ENCODE data around the gene FLT3LG. TPM values are rescaled to one million over a fixed set of nuclear protein-coding genes. Genes with fewer than 3 reads are reported as not detected.

The FLT3LG gene
- total and polyA plus RNA-seq, 9 of the 15 experiments (the other 6 are each of a cell fraction or from before 2014, with no cell fraction given) = 0.31 to 6.4 (median 1.1) TPM

GRCh38 chr19:49431330-49431749 lies 42.7 kb upstream of the FLT3LG start (continued):
- TF ChIP-seq KDM5B (IDR thresholded peaks at IDR 0.05; ENCODE audit: insufficient replicate concordance, low read depth, low read length) (peak; percentile 1), ZNF449 (CRISPR knock-in tag; IDR thresholded peaks at IDR 0.05) (no peak), POLR2AphosphoS5 (IDR thresholded peaks at IDR 0.05; ENCODE audit: control insufficient read depth, insufficient read depth, low read depth, low read length) (0 out of 2 replicates have a peak, but pooled peaks have one; percentile 31), BMI1 (IDR thresholded peaks at IDR 0.05; ENCODE audit: low read length) (no peak), ZNF740 (CRISPR knock-in tag; IDR thresholded peaks at IDR 0.05) (0 out of 2 replicates have a peak, but pooled peaks have one; percentile 61), ZNF740 (tag; IDR thresholded peaks at IDR 0.05) (peak in 1 of 2 experiments; percentile 44; a peak in 2 of 4 replicates), ZNF41 (CRISPR knock-in tag; conservative IDR thresholded peaks at IDR 0.05) (no peak), E2F6 (IDR thresholded peaks at IDR 0.05; ENCODE audit: borderline replicate concordance in 1 of 2, extremely low read depth in 1 of 2, insufficient read depth in 1 of 2, insufficient read length in 1 of 2, low read depth in 1 of 2, low read length in 1 of 2, poor library complexity in 1 of 2, severe bottlenecking in 1 of 2) (peak in 1 of 2 experiments; percentile 51), SUPT5H (IDR thresholded peaks at IDR 0.05) (peak; percentile 82), ZNF146 (CRISPR knock-in tag; IDR thresholded peaks at IDR 0.05; ENCODE audit: unreplicated experiment) (no peak), NCOA4 (IDR thresholded peaks at IDR 0.05; ENCODE audit: partially characterized antibody) (no peak), LARP7 (IDR thresholded peaks at IDR 0.05) (peak; percentile 67; the same call in 1 of the 2 replicates), KLF16 (IDR thresholded peaks at IDR 0.05) (no peak), YY1 (IDR thresholded peaks at IDR 0.05; ENCODE audit: borderline replicate concordance in 1 of 3, control insufficient read depth in 1 of 3, extremely low read depth in 1 of 3, insufficient read depth in 3 of 3, insufficient read length in 1 of 3, insufficient replicate concordance in 2 of 3, low read depth in 1 of 3, low read length in 2 of 3) (no peak), FUS (optimal IDR thresholded peaks at IDR 0.05; ENCODE audit: low read depth, low read length) (no peak), RUNX1 (IDR thresholded peaks at IDR 0.05; ENCODE audit: low read depth) (no peak), FOS (IDR thresholded peaks at IDR 0.05; ENCODE audit: extremely low read depth, insufficient read length) (no peak), RAD21 (CRISPR knock-in tag; conservative IDR thresholded peaks at IDR 0.05 in 1 of 2, IDR thresholded peaks at IDR 0.05 in 1 of 2) (no peak), TOE1 (IDR thresholded peaks at IDR 0.05; ENCODE audit: borderline replicate concordance) (no peak), TOE1 (CRISPR knock-in tag; IDR thresholded peaks at IDR 0.05; ENCODE audit: borderline replicate concordance, low read depth) (no peak), ATF4 (CRISPR knock-in tag; IDR thresholded peaks at IDR 0.05) (no peak), BRD4 (IDR thresholded peaks at IDR 0.05) (no peak), IRF2 (CRISPR knock-in tag; IDR thresholded peaks at IDR 0.05) (no peak), ZFPM2 (CRISPR knock-in tag; IDR thresholded peaks at IDR 0.05) (no peak), L3MBTL2 (IDR thresholded peaks at IDR 0.05) (peak; percentile 7; the same call in 1 of the 2 replicates)
